HG02759 (cell line): ENCODE results near the gene FBN1.

ENCODE experiments used
- ATAC-seq: cut with Tn5 transposase; IDR thresholded peaks from one replicate; pipeline ENCODE4 v1.9.1; 2021; ENCODE audit warnings: mild to moderate bottlenecking, moderate library complexity; ENCODE audit not compliant: unreplicated experiment

Gene FBN1

GRCh38 chr15:48408327-48408726 lies 237.2 kb downstream of the FBN1 start:
- ATAC-seq = no peak

GRCh38 chr15:48407646-48408045 lies 237.9 kb downstream of the FBN1 start:
- ATAC-seq = no peak

- ATAC-seq = no peak
Measured at GRCh38 chr15:48406911-48407310, 238.6 kb downstream of the FBN1 start.

GRCh38 chr15:48406266-48406891 lies 239.1 kb downstream of the FBN1 start:
- ATAC-seq = no peak

GRCh38 chr15:48402427-48403177 lies 242.9 kb downstream of the FBN1 start:
- peak; percentile 68 for ATAC-seq

GRCh38 chr15:48400086-48400485 lies 245.4 kb downstream of the FBN1 start:
- ATAC-seq = no peak

- ATAC-seq = no peak
Measured at GRCh38 chr15:48397841-48398240, 247.7 kb downstream of the FBN1 start.

GRCh38 chr15:48396020-48396419 lies 249.5 kb downstream of the FBN1 start:
- ATAC-seq = no peak

- no peak for ATAC-seq
Measured at GRCh38 chr15:48395521-48396011, 249.9 kb downstream of the FBN1 start.

GRCh38 chr15:48394970-48395369 lies 250.5 kb downstream of the FBN1 start:
- no peak for ATAC-seq

- ATAC-seq = no peak
Measured at GRCh38 chr15:48393645-48394506, 251.6 kb downstream of the FBN1 start.

GRCh38 chr15:48392356-48392755 lies 253.2 kb downstream of the FBN1 start:
- no peak for ATAC-seq

GRCh38 chr15:48391950-48392349 lies 253.6 kb downstream of the FBN1 start:
- ATAC-seq = no peak

- ATAC-seq = no peak
Measured at GRCh38 chr15:48389691-48390143, 255.8 kb downstream of the FBN1 start.

GRCh38 chr15:48388910-48389309 lies 256.6 kb downstream of the FBN1 start:
- no peak for ATAC-seq

GRCh38 chr15:48388016-48388851 lies 257.3 kb downstream of the FBN1 start:
- no peak for ATAC-seq

GRCh38 chr15:48385031-48385830 lies 260.3 kb downstream of the FBN1 start:
- ATAC-seq = no peak

- no peak for ATAC-seq
Measured at GRCh38 chr15:48384616-48385015, 260.9 kb downstream of the FBN1 start.

GRCh38 chr15:48383031-48383430 lies 262.5 kb downstream of the FBN1 start:
- ATAC-seq = no peak

GRCh38 chr15:48381861-48382260 lies 263.6 kb downstream of the FBN1 start:
- no peak for ATAC-seq
